ENCODE measurements around the gene DNAH11. TPM values are rescaled to one million over a fixed set of nuclear protein-coding genes. Genes with fewer than 3 reads are reported as not detected.
"Not testable (repeated sequence)": the region's sequence is repeated elsewhere in the genome, so short reads cannot be mapped to it uniquely, and the experiment has no call there.

The DNAH11 gene
- polyA plus RNA-seq, 6 donors from 2014 or later = 0.40 to 1.1 (median 0.72) TPM; not detected in 1

- not testable (repeated sequence) for H3K4me1 Mint-ChIP-seq; DNase-seq; H3K4me3 Mint-ChIP-seq; ATAC-seq (ENCODE audit: low read depth in 2 of 2); H3K27ac Mint-ChIP-seq; H3K36me3 Mint-ChIP-seq
- Mint-ChIP-seq H3K9me3 (peaks cover 0 to 19% (median 3%) of the 10 kb centered on the region in 7 donors), H3K27me3 (peaks cover 4 to 23% (median 19%) of the 10 kb centered on the region in 3 donors)
These were observed 10.4 kb upstream of the DNAH11 start for GRCh38 chr7:21532485-21532884.

- not testable (repeated sequence) for H3K4me1 Mint-ChIP-seq; H3K36me3 Mint-ChIP-seq; H3K27ac Mint-ChIP-seq; DNase-seq; H3K4me3 Mint-ChIP-seq; ATAC-seq (ENCODE audit: low read depth in 2 of 2)
- Mint-ChIP-seq H3K27me3 (peaks cover 4 to 29% (median 28%) of the 10 kb centered on the region in 3 donors), H3K9me3 (peaks cover 0 to 18% (median 4%) of the 10 kb centered on the region in 7 donors)
These were observed 9.2 kb upstream of the DNAH11 start for GRCh38 chr7:21533646-21534045.

GRCh38 chr7:21536445-21537118, 6.3 kb upstream of the DNAH11 start:
- not testable (repeated sequence) for H3K36me3 Mint-ChIP-seq; DNase-seq; H3K4me1 Mint-ChIP-seq; H3K27ac Mint-ChIP-seq; H3K4me3 Mint-ChIP-seq; ATAC-seq (ENCODE audit: low read depth in 2 of 2)
- peaks cover 18 to 58% (median 47%) of the 10 kb centered on the region in 3 donors for H3K27me3 Mint-ChIP-seq
- H3K9me3 Mint-ChIP-seq = peaks cover 0 to 14% (median 4%) of the 10 kb centered on the region in 7 donors

GRCh38 chr7:21538936-21539495, 3.8 kb upstream of the DNAH11 start:
- no peak overlapping the region for H3K27ac Mint-ChIP-seq
- peaks cover 7 to 10% (median 10%) of the 10 kb centered on the region in 3 donors for H3K4me1 Mint-ChIP-seq
- peaks cover 0 to 11% (median 0%) of the 10 kb centered on the region in 7 donors for H3K9me3 Mint-ChIP-seq
- no peaks in the 10 kb centered on the region for H3K36me3 Mint-ChIP-seq
- no peak for DNase-seq
- no peak overlapping the region for H3K4me3 Mint-ChIP-seq
- no peak for ATAC-seq (ENCODE audit: low read depth in 2 of 2)
- H3K27me3 Mint-ChIP-seq = peaks cover 30 to 55% (median 53%) of the 10 kb centered on the region in 3 donors

GRCh38 chr7:21543528-21544302, 876 bp downstream of the DNAH11 start:
- peaks cover 49 to 84% (median 70%) of the 10 kb centered on the region in 3 donors for H3K27me3 Mint-ChIP-seq
- no peak for DNase-seq
- peaks cover 9 to 13% (median 11%) of the 10 kb centered on the region in 3 donors for H3K4me1 Mint-ChIP-seq
- H3K4me3 Mint-ChIP-seq = peak overlapping the region in 7 of 8 donors; percentile 20 to 79 (median 60)
- H3K36me3 Mint-ChIP-seq = no peaks in the 10 kb centered on the region
- no peak for ATAC-seq (ENCODE audit: low read depth in 2 of 2)
- peak overlapping the region in 1 of 6 donors; percentile 47 for H3K27ac Mint-ChIP-seq
- no peaks in the 10 kb centered on the region for H3K9me3 Mint-ChIP-seq

- Mint-ChIP-seq H3K27me3 (peaks cover 45 to 82% (median 68%) of the 10 kb centered on the region in 3 donors), H3K27ac (peak overlapping the region in 1 of 6 donors; percentile 47), H3K4me3 (peak overlapping the region in 4 of 8 donors; percentile 20 to 79 (median 46)), H3K9me3 (no peaks in the 10 kb centered on the region), H3K36me3 (no peaks in the 10 kb centered on the region), H3K4me1 (peaks cover 9 to 13% (median 11%) of the 10 kb centered on the region in 3 donors)
- DNase-seq (no peak), ATAC-seq (ENCODE audit: low read depth in 2 of 2) (no peak)
These were observed 1.4 kb downstream of the DNAH11 start for GRCh38 chr7:21544303-21544656.

- peaks cover 47 to 79% (median 69%) of the 10 kb centered on the region in 3 donors for H3K27me3 Mint-ChIP-seq
- peaks cover 9 to 13% (median 11%) of the 10 kb centered on the region in 3 donors for H3K4me1 Mint-ChIP-seq
- ATAC-seq (ENCODE audit: low read depth in 2 of 2) (no peak), DNase-seq (no peak)
- H3K36me3 Mint-ChIP-seq = no peaks in the 10 kb centered on the region
- no peak overlapping the region for H3K4me3 Mint-ChIP-seq
- no peaks in the 10 kb centered on the region for H3K9me3 Mint-ChIP-seq
- H3K27ac Mint-ChIP-seq = no peak overlapping the region
These were observed 1.9 kb downstream of the DNAH11 start for GRCh38 chr7:21544715-21545114.

GRCh38 chr7:21547501-21547900, 4.7 kb downstream of the DNAH11 start:
- ATAC-seq (ENCODE audit: low read depth in 2 of 2) (no peak), DNase-seq (no peak)
- H3K4me1 Mint-ChIP-seq = peaks cover 9 to 13% (median 11%) of the 10 kb centered on the region in 3 donors
- H3K27ac Mint-ChIP-seq = no peak overlapping the region
- H3K36me3 Mint-ChIP-seq = no peaks in the 10 kb centered on the region
- no peaks in the 10 kb centered on the region for H3K9me3 Mint-ChIP-seq
- H3K4me3 Mint-ChIP-seq = no peak overlapping the region
- peaks cover 36 to 73% (median 60%) of the 10 kb centered on the region in 3 donors for H3K27me3 Mint-ChIP-seq

GRCh38 chr7:21548491-21548890, 5.7 kb downstream of the DNAH11 start:
- Mint-ChIP-seq H3K27ac (no peak overlapping the region), H3K27me3 (peaks cover 34 to 67% (median 52%) of the 10 kb centered on the region in 3 donors), H3K4me3 (no peak overlapping the region), H3K36me3 (no peaks in the 10 kb centered on the region), H3K4me1 (peaks cover 3 to 7% (median 6%) of the 10 kb centered on the region in 3 donors), H3K9me3 (no peaks in the 10 kb centered on the region)
- ATAC-seq (ENCODE audit: low read depth in 2 of 2) = no peak
- DNase-seq = no peak

GRCh38 chr7:21550076-21550475, 7.2 kb downstream of the DNAH11 start:
- Mint-ChIP-seq H3K27me3 (peaks cover 23 to 57% (median 39%) of the 10 kb centered on the region in 3 donors), H3K4me1 (no peaks in the 10 kb centered on the region), H3K9me3 (no peaks in the 10 kb centered on the region), H3K27ac (no peak overlapping the region), H3K4me3 (no peak overlapping the region), H3K36me3 (no peaks in the 10 kb centered on the region)
- ATAC-seq (ENCODE audit: low read depth in 2 of 2) (no peak), DNase-seq (no peak)

GRCh38 chr7:21550821-21551531, 8.1 kb downstream of the DNAH11 start:
- no peaks in the 10 kb centered on the region for H3K9me3 Mint-ChIP-seq
- H3K27me3 Mint-ChIP-seq = peaks cover 16 to 57% (median 37%) of the 10 kb centered on the region in 3 donors
- H3K4me1 Mint-ChIP-seq = no peaks in the 10 kb centered on the region
- H3K36me3 Mint-ChIP-seq = no peaks in the 10 kb centered on the region
- peak overlapping the region in 1 of 6 donors; percentile 11 for H3K27ac Mint-ChIP-seq
- H3K4me3 Mint-ChIP-seq = no peak overlapping the region
- DNase-seq (no peak), ATAC-seq (ENCODE audit: low read depth in 2 of 2) (no peak)

GRCh38 chr7:21562385-21562784, 19.5 kb downstream of the DNAH11 start:
- ATAC-seq (ENCODE audit: low read depth in 2 of 2) (no peak), DNase-seq (no peak)
- H3K9me3 Mint-ChIP-seq = no peaks in the 10 kb centered on the region
- no peaks in the 10 kb centered on the region for H3K36me3 Mint-ChIP-seq
- H3K27me3 Mint-ChIP-seq = peaks cover 4 to 12% (median 6%) of the 10 kb centered on the region in 3 donors
- peak overlapping the region in 1 of 8 donors; percentile 14 for H3K4me3 Mint-ChIP-seq
- H3K27ac Mint-ChIP-seq = peak overlapping the region in 1 of 6 donors; percentile 3
- no peaks in the 10 kb centered on the region for H3K4me1 Mint-ChIP-seq

- H3K27ac Mint-ChIP-seq = no peak overlapping the region
- ATAC-seq (ENCODE audit: low read depth in 2 of 2) = no peak
- no peaks in the 10 kb centered on the region for H3K9me3 Mint-ChIP-seq
- H3K4me3 Mint-ChIP-seq = no peak overlapping the region
- no peaks in the 10 kb centered on the region for H3K4me1 Mint-ChIP-seq
- no peaks in the 10 kb centered on the region for H3K36me3 Mint-ChIP-seq
- no peak for DNase-seq
- peaks cover 4 to 15% (median 8%) of the 10 kb centered on the region in 3 donors for H3K27me3 Mint-ChIP-seq
These were observed 22.8 kb downstream of the DNAH11 start for GRCh38 chr7:21565614-21566013.
